Psoas muscle (tissue), 8 donors: ENCODE results near the gene PAM. TPM values are rescaled to one million over a fixed set of nuclear protein-coding genes. Genes with fewer than 3 reads are reported as not detected.
A peak's percentile ranks its signal among the peaks of the same experiment; 100 is the strongest.

Source experiments
- ATAC-seq, 4 donors: fragments of 200-7000 bp; cut with Tn5 transposase; one replicate each; pipeline ENCODE4 v1.9.1; 2020; ENCODE audit warnings: moderate library complexity in 3 of 4, mild to moderate bottlenecking in 2 of 4
- DNase-seq, 2 donors: peaks; one replicate each; pipeline ENCODE4 v3.0.0-alpha.2; 2020
- H3K27ac ChIP-seq: fragments of 200-600 bp; one replicate; pipeline ENCODE4 v1.8.0; 2022
- H3K27me3 ChIP-seq, 3 donors: fragments of 200-600 bp in 1 of 3; one replicate each; pipeline versions ENCODE4 v1.6.1 to v1.8.0; 2013 to 2022; ENCODE audit warnings: low read length in 2 of 3, mild to moderate bottlenecking in 2 of 3, moderate library complexity in 1 of 3; ENCODE audit not compliant: insufficient read depth in 3 of 3
- H3K36me3 ChIP-seq, 2 donors: fragments of 200-600 bp in 1 of 2; one replicate each; pipeline versions ENCODE4 v1.6.1 to v1.8.0; 2013 to 2022; ENCODE audit warnings: low read depth in 1 of 2, mild to moderate bottlenecking in 1 of 2, moderate library complexity in 1 of 2; ENCODE audit not compliant: insufficient read depth in 1 of 2
- H3K4me1 ChIP-seq: fragments of 200-600 bp; one replicate; pipeline ENCODE4 v1.8.0; 2022
- H3K4me3 ChIP-seq: fragments of 200-600 bp; one replicate; pipeline ENCODE4 v1.8.0; 2022; ENCODE audit warnings: mild to moderate bottlenecking
- H3K9me3 ChIP-seq: fragments of 200-600 bp; one replicate; pipeline ENCODE4 v1.8.0; 2022
- WGBS, 3 donors: extraction: QIAGEN DNeasy Blood & Tissue Kit; methylation state at CpG; one replicate each; pipeline versions ENCODE4 v1.1.6 to v1.1.7; 2013; 5-methylcytosine and 5-hydroxymethylcytosine counted together
- intact Hi-C, 2 donors: fragments of 100-400 bp; cut with DNase I; formaldehyde crosslinking; loops; one replicate each; pipeline versions ENCODE4 v1.11.0 to v1.14.2; 2022
- polyA plus RNA-seq, 3 donors: library from polyadenylated mRNA; stranded (reverse); fragments of 200-250 nt; gene quantifications; one replicate each; pipeline ENCODE4 v1.2.3, GENCODE V29; 2013
- total RNA-seq, 4 donors: library from RNA; stranded (reverse); fragmentation: NEBNext Ultra II Directional in 2 of 4; extraction: Animal tissue kit (Norgen Biotek cat#: 25700) in 2 of 4; gene quantifications; one replicate each; pipeline versions ENCODE4 v1.2.1 to v1.2.4, GENCODE V29; 2021 to 2023
- TF ChIP-seq, protein P1 (sequence below): fragments of 200-600 bp; IDR thresholded peaks from one replicate; pipeline ENCODE4 v1.8.0; 2022; ENCODE audit warnings: antibody characterized with exemption
- donor health status: healthy with polysubstance abuse.
- donor health status: DM: no; HTN: no; CAD: no; lungs with moderate emphysema.
- donor health status: Bipolar disorder and iron deficiency.
- donor health status: healthy.
- donor health status: DM: yes; HTN: yes; CAD: no.
- donor health status: DM: no; HTN: no; CAD: no.
- donor health status: DM: no; HTN: no; CAD: no.
- donor health status: DM: yes; HTN: yes; CAD: no.

Gene PAM
- total and polyA plus RNA-seq, 7 donors = 29.5 to 279 (median 191) TPM

DNA sequence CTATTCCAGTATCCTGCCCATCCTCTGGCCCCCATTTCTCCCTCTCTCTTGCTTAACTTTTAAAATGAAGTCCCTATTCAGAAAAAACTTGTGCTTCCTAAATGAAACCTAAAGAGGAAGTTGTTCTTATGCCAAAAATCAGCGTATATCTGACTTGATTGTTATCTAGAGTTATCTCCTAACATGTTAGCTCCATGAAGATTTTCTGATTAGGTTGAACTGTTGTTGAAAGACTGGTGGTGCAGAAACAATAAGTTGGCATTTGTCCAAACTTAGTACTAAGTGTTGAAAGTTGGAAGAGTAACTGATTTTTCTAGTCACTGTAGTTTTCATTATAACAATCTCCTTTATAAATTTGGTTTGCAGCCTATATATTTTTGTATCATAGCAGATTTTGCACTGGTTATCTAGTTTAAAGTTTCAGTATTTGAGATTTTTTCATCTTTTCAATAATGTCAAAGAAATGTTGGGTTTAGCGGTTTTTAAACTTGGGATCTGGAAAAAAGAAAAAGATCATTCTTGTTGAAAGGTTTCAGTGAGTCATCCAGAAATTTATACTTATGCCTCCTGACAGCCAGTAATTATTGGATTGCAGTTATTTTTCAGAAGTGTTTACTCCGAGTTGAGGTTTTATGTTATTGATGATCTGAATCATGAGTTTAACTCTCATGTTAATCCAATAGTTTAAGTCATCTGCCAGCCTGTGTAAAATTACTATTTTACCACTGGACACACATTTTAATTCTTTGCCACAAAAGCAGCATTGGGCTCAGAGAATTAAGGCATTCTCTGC lies 60.6 kb downstream of the PAM start:
- DNase-seq (no peak), ATAC-seq (no peak)
- H3K27me3 ChIP-seq = no peaks in the 10 kb centered on the region
- H3K4me1 ChIP-seq = peaks cover 53% of the 10 kb centered on the region
- intact Hi-C loops = no loop called here
- TF ChIP-seq, protein P1, sequence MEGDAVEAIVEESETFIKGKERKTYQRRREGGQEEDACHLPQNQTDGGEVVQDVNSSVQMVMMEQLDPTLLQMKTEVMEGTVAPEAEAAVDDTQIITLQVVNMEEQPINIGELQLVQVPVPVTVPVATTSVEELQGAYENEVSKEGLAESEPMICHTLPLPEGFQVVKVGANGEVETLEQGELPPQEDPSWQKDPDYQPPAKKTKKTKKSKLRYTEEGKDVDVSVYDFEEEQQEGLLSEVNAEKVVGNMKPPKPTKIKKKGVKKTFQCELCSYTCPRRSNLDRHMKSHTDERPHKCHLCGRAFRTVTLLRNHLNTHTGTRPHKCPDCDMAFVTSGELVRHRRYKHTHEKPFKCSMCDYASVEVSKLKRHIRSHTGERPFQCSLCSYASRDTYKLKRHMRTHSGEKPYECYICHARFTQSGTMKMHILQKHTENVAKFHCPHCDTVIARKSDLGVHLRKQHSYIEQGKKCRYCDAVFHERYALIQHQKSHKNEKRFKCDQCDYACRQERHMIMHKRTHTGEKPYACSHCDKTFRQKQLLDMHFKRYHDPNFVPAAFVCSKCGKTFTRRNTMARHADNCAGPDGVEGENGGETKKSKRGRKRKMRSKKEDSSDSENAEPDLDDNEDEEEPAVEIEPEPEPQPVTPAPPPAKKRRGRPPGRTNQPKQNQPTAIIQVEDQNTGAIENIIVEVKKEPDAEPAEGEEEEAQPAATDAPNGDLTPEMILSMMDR = no peak
- H3K27ac ChIP-seq = no peak overlapping the region
- no peaks in the 10 kb centered on the region for H3K9me3 ChIP-seq
- H3K36me3 ChIP-seq = no peaks in the 10 kb centered on the region
- 77 to 79% (median 77%) methylated on average over 3 of the region's 3 CpGs for WGBS, 3 donors
- H3K4me3 ChIP-seq = no peak overlapping the region

DNA sequence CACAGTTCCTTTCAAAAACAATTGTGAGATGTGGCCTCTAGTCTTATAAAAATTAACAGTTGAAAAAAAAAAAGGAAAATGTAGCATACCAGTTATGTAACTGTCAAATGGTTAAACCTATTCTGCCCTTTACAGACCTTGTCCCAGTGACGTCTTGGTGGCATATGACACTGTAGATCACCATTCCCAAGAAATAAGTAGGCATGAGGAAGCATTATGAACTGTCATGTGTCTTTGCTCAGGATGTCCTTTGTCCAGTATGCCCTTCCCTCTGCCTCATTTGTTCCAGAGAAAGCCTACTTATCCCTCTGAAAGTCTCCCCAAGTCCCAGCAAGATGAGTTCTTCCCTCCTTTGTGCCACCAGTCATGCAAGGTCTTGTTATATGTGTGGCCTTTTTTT lies 63.2 kb downstream of the PAM start:
- WGBS, 3 donors = 36 to 60% (median 37%) methylated on average over 1 of the region's 1 CpG
- ATAC-seq (peak; percentile 65 to 82 (median 72)), DNase-seq (no peak)
- no peaks in the 10 kb centered on the region for H3K27me3 ChIP-seq
- no peaks in the 10 kb centered on the region for H3K36me3 ChIP-seq
- H3K4me1 ChIP-seq = peaks cover 45% of the 10 kb centered on the region
- TF ChIP-seq, protein P1 = no peak
- intact Hi-C loops = no loop called here
- peak overlapping the region; percentile 39 for H3K27ac ChIP-seq
- no peak overlapping the region for H3K4me3 ChIP-seq
- H3K9me3 ChIP-seq = no peaks in the 10 kb centered on the region

DNA sequence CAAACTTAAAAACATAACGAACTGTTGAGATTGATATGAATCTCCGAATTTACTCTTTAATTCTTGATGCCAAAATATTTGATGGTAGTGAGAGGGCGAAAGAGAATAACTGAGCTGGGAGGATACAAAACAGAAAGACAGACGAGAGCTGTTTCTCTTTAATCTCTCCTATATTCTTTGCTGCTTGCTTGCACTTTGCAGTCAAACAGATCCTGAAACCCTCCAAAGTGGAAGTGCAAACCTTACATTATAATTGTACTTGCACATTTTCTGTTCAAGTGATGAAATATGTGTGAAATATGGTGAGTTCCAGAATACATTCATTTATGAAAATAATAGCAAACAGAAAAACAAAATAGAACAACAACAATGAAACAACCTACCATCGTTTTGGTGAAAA lies 63.8 kb downstream of the PAM start:
- TF ChIP-seq, protein P1 = no peak
- no peak for ATAC-seq
- H3K27ac ChIP-seq = peak overlapping the region; percentile 39
- H3K4me3 ChIP-seq = no peak overlapping the region
- intact Hi-C loops = no loop called here
- WGBS, 3 donors = 45 to 77% (median 56%) methylated on average over 5 of the region's 5 CpGs
- H3K27me3 ChIP-seq = no peaks in the 10 kb centered on the region
- no peaks in the 10 kb centered on the region for H3K9me3 ChIP-seq
- DNase-seq = no peak
- H3K36me3 ChIP-seq = no peaks in the 10 kb centered on the region
- peaks cover 51% of the 10 kb centered on the region for H3K4me1 ChIP-seq

DNA sequence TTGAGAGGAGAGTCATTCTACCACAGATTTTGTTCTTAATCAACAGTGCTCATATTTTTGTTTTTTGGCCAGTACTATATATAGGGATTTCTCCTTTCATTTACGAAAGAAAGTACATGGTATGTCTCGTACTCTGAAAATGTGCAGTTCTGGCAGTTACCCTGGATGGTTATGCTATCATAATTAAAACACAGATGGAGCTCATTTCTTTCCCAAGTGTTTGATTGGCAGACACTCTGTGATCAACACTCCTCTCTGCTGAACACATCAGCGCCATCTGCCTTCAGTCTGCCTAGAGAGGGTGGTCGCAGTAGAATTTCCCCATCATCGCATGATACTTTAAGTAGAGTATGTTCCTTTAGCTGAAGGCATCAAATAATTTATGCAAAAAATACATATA lies 64.5 kb downstream of the PAM start:
- Histone ChIP-seq H3K36me3 (no peaks in the 10 kb centered on the region), H3K9me3 (no peaks in the 10 kb centered on the region), H3K4me3 (no peak overlapping the region), H3K27ac (no peak overlapping the region), H3K27me3 (no peaks in the 10 kb centered on the region), H3K4me1 (peaks cover 50% of the 10 kb centered on the region)
- intact Hi-C loops = loop anchor here in 1 of 2 donors (5.0 kb wide), 1 partner anchor 48 kb away; no protein-coding TSS in a partner anchor
- TF ChIP-seq, protein P1 = no peak
- DNase-seq (no peak), ATAC-seq (no peak)
- 50 to 84% (median 69%) methylated on average over 5 of the region's 5 CpGs for WGBS, 3 donors
